GM12891 (cell line): ENCODE results near the gene DNAH17.

Source experiments
- PAX5 ChIP-seq: IDR thresholded peaks from 2 replicates; pipeline ENCODE4 v1.6.1; 2011; ENCODE audit warnings: low read length, moderate library complexity, mild to moderate bottlenecking; ENCODE audit not compliant: insufficient read depth, severe bottlenecking
- POLR2A ChIP-seq: IDR thresholded peaks from 2 replicates; pipeline ENCODE4 v1.6.1; 2011; ENCODE audit warnings: low read depth, low read length, control low read depth
- POLR2AphosphoS5 ChIP-seq: IDR thresholded peaks from 2 replicates; pipeline ENCODE4 v1.6.1; 2011; ENCODE audit warnings: low read depth, low read length, control low read depth
- POU2F2 ChIP-seq: IDR thresholded peaks from 2 replicates; pipeline ENCODE4 v1.6.1; 2011; ENCODE audit warnings: low read depth, mild to moderate bottlenecking, control low read depth, low read length, moderate library complexity
- SPI1 ChIP-seq: IDR thresholded peaks from 2 replicates; pipeline ENCODE4 v1.6.1; 2011; ENCODE audit warnings: low read depth, low read length, control low read depth
- TAF1 ChIP-seq: IDR thresholded peaks from 2 replicates; pipeline ENCODE4 v1.6.1; 2011; ENCODE audit warnings: low read depth, low read length, control low read depth

- TF ChIP-seq POLR2A (no peak), POLR2AphosphoS5 (no peak), TAF1 (no peak), PAX5 (no peak), POU2F2 (no peak), SPI1 (no peak)
Measured at GRCh38 chr17:78512976-78513375, 64.2 kb downstream of the DNAH17 start.
